IMR-90 (cell line): ENCODE results near the gene HOXB9.

Experiments used
- MXI1 ChIP-seq: IDR thresholded peaks from 2 replicates; pipeline ENCODE4 v1.6.1; 2012; ENCODE audit warnings: low read depth, mild to moderate bottlenecking, low read length, moderate library complexity, borderline replicate concordance
- POLR2A ChIP-seq: IDR thresholded peaks from 2 replicates; pipeline ENCODE4 v1.6.1; 2012; ENCODE audit warnings: mild to moderate bottlenecking, low read depth, low read length
- RAD21 ChIP-seq: IDR thresholded peaks from 2 replicates; pipeline ENCODE4 v1.6.1; 2012; ENCODE audit warnings: low read length, improper control_type of control experiment
- RFX5 ChIP-seq: IDR thresholded peaks from 2 replicates; pipeline ENCODE4 v1.8.0; 2012; ENCODE audit warnings: low read depth, mild to moderate bottlenecking, low read length, moderate library complexity
- SMC3 ChIP-seq: fragments of 150-350 bp; IDR thresholded peaks from 2 replicates; pipeline ENCODE4 v1.6.1; 2016; ENCODE audit warnings: low read depth, mild to moderate bottlenecking, antibody characterized with exemption, low read length, moderate library complexity
- TF ChIP-seq, protein P1 (sequence below): conservative IDR thresholded peaks from 2 replicates; pipeline ENCODE4 v1.5.1; 2012; ENCODE audit warnings: mild to moderate bottlenecking, low read depth, low read length, improper control_type of control experiment

DNA sequence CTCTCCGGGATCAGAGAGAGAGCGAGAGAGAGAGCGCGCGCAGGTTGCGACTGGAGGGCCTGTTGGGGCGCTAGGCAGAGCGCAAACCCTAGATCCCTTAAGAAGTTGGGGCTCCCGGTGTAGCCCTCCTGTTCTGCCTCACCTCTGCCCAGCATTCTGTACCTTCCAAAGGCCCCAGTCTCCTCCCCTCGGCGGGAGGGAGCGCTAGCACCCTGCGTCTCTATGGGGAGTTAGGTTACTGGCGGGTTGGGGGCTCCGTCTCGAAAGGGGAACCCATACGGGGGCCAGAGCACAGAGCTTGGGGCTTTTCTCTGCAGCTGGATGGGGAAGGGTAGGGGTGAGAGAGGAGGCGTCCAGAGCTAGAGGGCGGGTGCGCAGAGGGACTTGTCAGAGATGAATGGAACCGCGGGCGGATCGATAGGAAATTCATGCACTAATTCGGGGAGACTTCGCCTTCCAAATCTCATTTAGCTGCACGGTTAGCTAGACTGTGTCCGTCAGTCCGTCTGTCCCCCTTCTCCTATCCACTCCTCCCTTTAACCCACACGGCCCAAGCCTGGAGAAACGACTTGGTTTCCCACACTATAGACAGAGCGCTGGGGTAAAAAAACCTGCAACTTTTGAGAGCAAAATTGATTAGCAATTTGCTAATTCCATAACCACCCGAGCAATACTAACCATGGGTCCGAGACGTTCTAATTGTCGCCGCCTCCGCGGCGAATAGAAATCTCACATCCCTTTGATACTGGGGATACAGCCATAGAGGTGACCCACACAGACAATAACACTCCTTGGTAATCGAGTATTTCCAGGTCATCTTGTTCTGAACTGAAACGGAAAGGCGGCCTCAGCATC lies 47.3 kb downstream of the HOXB9 start:
- TF ChIP-seq, protein P1, sequence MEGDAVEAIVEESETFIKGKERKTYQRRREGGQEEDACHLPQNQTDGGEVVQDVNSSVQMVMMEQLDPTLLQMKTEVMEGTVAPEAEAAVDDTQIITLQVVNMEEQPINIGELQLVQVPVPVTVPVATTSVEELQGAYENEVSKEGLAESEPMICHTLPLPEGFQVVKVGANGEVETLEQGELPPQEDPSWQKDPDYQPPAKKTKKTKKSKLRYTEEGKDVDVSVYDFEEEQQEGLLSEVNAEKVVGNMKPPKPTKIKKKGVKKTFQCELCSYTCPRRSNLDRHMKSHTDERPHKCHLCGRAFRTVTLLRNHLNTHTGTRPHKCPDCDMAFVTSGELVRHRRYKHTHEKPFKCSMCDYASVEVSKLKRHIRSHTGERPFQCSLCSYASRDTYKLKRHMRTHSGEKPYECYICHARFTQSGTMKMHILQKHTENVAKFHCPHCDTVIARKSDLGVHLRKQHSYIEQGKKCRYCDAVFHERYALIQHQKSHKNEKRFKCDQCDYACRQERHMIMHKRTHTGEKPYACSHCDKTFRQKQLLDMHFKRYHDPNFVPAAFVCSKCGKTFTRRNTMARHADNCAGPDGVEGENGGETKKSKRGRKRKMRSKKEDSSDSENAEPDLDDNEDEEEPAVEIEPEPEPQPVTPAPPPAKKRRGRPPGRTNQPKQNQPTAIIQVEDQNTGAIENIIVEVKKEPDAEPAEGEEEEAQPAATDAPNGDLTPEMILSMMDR = no peak
- no peak for TF ChIP-seq POLR2A
- TF ChIP-seq RAD21 = no peak
- no peak for TF ChIP-seq MXI1
- no peak for TF ChIP-seq SMC3
- TF ChIP-seq RFX5 = no peak
